ENCODE measurements around the gene TTC28. TPM values are rescaled to one million over a fixed set of nuclear protein-coding genes. Genes with fewer than 3 reads are reported as not detected.

Gene TTC28
- total and polyA plus RNA-seq, 7 donors, result 0.23 to 102 (median 46.1) TPM

- H3K27ac ChIP-seq, result peak overlapping the region; percentile 41 to 63 (median 55)
- no peaks in the 10 kb centered on the region for H3K9me3 ChIP-seq
- intact Hi-C loops (cut with DNase I), result no loop called here
- peaks cover 0 to 9% (median 2%) of the 10 kb centered on the region in 4 donors for H3K4me1 ChIP-seq
- DNase-seq, result peak; percentile 59
- TF ChIP-seq POLR2A (IDR thresholded peaks at IDR 0.05), result no peak
- no peak for TF ChIP-seq POLR2AphosphoS5 (IDR thresholded peaks at IDR 0.05)
- TF ChIP-seq EP300 (IDR thresholded peaks at IDR 0.05), result no peak
- TF ChIP-seq, protein P1, sequence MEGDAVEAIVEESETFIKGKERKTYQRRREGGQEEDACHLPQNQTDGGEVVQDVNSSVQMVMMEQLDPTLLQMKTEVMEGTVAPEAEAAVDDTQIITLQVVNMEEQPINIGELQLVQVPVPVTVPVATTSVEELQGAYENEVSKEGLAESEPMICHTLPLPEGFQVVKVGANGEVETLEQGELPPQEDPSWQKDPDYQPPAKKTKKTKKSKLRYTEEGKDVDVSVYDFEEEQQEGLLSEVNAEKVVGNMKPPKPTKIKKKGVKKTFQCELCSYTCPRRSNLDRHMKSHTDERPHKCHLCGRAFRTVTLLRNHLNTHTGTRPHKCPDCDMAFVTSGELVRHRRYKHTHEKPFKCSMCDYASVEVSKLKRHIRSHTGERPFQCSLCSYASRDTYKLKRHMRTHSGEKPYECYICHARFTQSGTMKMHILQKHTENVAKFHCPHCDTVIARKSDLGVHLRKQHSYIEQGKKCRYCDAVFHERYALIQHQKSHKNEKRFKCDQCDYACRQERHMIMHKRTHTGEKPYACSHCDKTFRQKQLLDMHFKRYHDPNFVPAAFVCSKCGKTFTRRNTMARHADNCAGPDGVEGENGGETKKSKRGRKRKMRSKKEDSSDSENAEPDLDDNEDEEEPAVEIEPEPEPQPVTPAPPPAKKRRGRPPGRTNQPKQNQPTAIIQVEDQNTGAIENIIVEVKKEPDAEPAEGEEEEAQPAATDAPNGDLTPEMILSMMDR (IDR thresholded peaks at IDR 0.05), result no peak
- no peaks in the 10 kb centered on the region for H3K27me3 ChIP-seq
- no peak overlapping the region for H3K4me3 ChIP-seq
- H3K36me3 ChIP-seq, result peaks cover 0 to 75% (median 6%) of the 10 kb centered on the region in 4 donors
- 93 to 95% methylated on average over 15 of the region's 15 CpGs for WGBS, 2 donors
Measured at GRCh38 chr22:27989758-27990450, 689.7 kb downstream of the TTC28 start.

GRCh38 chr22:27988704-27989103, 690.9 kb downstream of the TTC28 start:
- no peak overlapping the region for H3K4me3 ChIP-seq
- peaks cover 0 to 77% (median 6%) of the 10 kb centered on the region in 4 donors for H3K36me3 ChIP-seq
- H3K27me3 ChIP-seq, result no peaks in the 10 kb centered on the region
- no peak for TF ChIP-seq POLR2A (IDR thresholded peaks at IDR 0.05)
- TF ChIP-seq EP300 (IDR thresholded peaks at IDR 0.05), result no peak
- TF ChIP-seq, protein P1 (IDR thresholded peaks at IDR 0.05), result no peak
- no peak for TF ChIP-seq POLR2AphosphoS5 (IDR thresholded peaks at IDR 0.05)
- WGBS, 2 donors, result 88 to 89% methylated on average over 7 of the region's 7 CpGs
- intact Hi-C loops (cut with DNase I), result no loop called here
- H3K9me3 ChIP-seq, result no peaks in the 10 kb centered on the region
- H3K27ac ChIP-seq, result no peak overlapping the region
- DNase-seq, result no peak
- peaks cover 0 to 9% (median 2%) of the 10 kb centered on the region in 4 donors for H3K4me1 ChIP-seq

- Histone ChIP-seq H3K27me3 (no peaks in the 10 kb centered on the region), H3K4me3 (no peak overlapping the region), H3K9me3 (no peaks in the 10 kb centered on the region), H3K36me3 (peaks cover 0 to 79% (median 12%) of the 10 kb centered on the region in 4 donors), H3K4me1 (peaks cover 0 to 9% (median 2%) of the 10 kb centered on the region in 4 donors), H3K27ac (no peak overlapping the region)
- TF ChIP-seq POLR2A (IDR thresholded peaks at IDR 0.05) (no peak), POLR2AphosphoS5 (IDR thresholded peaks at IDR 0.05) (no peak), EP300 (IDR thresholded peaks at IDR 0.05) (no peak)
- TF ChIP-seq, protein P1 (IDR thresholded peaks at IDR 0.05), result no peak
- WGBS, 2 donors, result 47 to 77% methylated on average over 6 of the region's 6 CpGs
- intact Hi-C loops (cut with DNase I), result no loop called here
- peak; percentile 42 for DNase-seq
Measured at GRCh38 chr22:27987557-27987956, 692.1 kb downstream of the TTC28 start.

DNA sequence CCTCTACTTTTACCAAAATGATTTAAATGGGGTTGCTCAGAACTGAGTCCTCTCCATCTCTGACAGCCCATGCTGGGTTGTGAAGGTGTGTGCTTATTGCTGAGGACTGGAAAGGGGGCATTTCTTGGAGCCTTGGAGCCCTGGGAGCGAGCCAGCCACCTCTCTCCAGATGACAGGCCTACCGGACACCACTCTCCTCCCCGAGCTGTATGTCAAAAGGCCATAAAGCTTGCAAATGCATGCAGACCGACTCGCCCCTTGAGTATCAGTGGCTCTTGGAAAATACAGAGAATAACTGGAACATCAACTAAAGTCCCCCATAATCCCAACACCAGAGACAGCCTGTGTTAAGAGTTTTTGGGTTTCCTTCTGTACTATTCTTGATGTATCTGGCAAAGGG, 692.7 kb downstream of the TTC28 start:
- no peak overlapping the region for H3K4me3 ChIP-seq
- TF ChIP-seq POLR2AphosphoS5 (IDR thresholded peaks at IDR 0.05), result no peak
- TF ChIP-seq, protein P1 (IDR thresholded peaks at IDR 0.05), result no peak
- no peak for TF ChIP-seq EP300 (IDR thresholded peaks at IDR 0.05)
- TF ChIP-seq POLR2A (IDR thresholded peaks at IDR 0.05), result no peak
- H3K27ac ChIP-seq, result no peak overlapping the region
- peak; percentile 14 for DNase-seq
- peaks cover 0 to 9% (median 2%) of the 10 kb centered on the region in 4 donors for H3K4me1 ChIP-seq
- WGBS, 2 donors, result 94 to 96% methylated on average over 5 of the region's 5 CpGs
- H3K36me3 ChIP-seq, result peaks cover 0 to 79% (median 11%) of the 10 kb centered on the region in 4 donors
- intact Hi-C loops (cut with DNase I), result no loop called here
- no peaks in the 10 kb centered on the region for H3K9me3 ChIP-seq
- no peaks in the 10 kb centered on the region for H3K27me3 ChIP-seq

All from sigmoid colon (tissue), 7 donors.